Parathyroid adenoma (tissue), 2 donors: ENCODE data around the gene AJM1.

ENCODE experiments used
- H2AFZ ChIP-seq: fragments of 300-600 bp; sonication (generic); one replicate; pipeline ENCODE4 v1.7.0; 2017; ENCODE audit warnings: antibody characterized with exemption, mild to moderate bottlenecking
- H3K27ac ChIP-seq: fragments of 300-600 bp; sonication (generic); one replicate; pipeline ENCODE4 v1.7.0; 2017
- H3K27me3 ChIP-seq: fragments of 300-600 bp; sonication (generic); one replicate; pipeline ENCODE4 v1.7.0; 2017; ENCODE audit warnings: low read length; ENCODE audit not compliant: control insufficient read depth, insufficient read depth
- H3K36me3 ChIP-seq: fragments of 300-600 bp; sonication (generic); one replicate; pipeline ENCODE4 v1.7.0; 2017; ENCODE audit warnings: low read length; ENCODE audit not compliant: control insufficient read depth, insufficient read depth
- H3K4me1 ChIP-seq: fragments of 300-600 bp; sonication (generic); one replicate; pipeline ENCODE4 v1.7.0; 2017; ENCODE audit warnings: control low read depth
- H3K4me2 ChIP-seq: fragments of 300-600 bp; sonication (generic); one replicate; pipeline ENCODE4 v1.7.0; 2017; ENCODE audit warnings: low read length
- H3K4me3 ChIP-seq: fragments of 300-600 bp; sonication (generic); one replicate; pipeline ENCODE4 v1.7.0; 2017; ENCODE audit warnings: low read depth, low read length
- H3K79me2 ChIP-seq: fragments of 300-600 bp; sonication (generic); one replicate; pipeline ENCODE4 v1.7.0; 2017; ENCODE audit warnings: control low read depth
- H3K9ac ChIP-seq: fragments of 300-600 bp; sonication (generic); one replicate; pipeline ENCODE4 v1.7.0; 2017; ENCODE audit warnings: mild to moderate bottlenecking
- H3K9me3 ChIP-seq: fragments of 300-600 bp; sonication (generic); one replicate; pipeline ENCODE4 v1.7.0; 2017; ENCODE audit warnings: low read length; ENCODE audit not compliant: control insufficient read depth
- TF ChIP-seq, protein P1 (sequence below): fragments of 300-600 bp; sonication (generic); IDR thresholded peaks from one replicate; pipeline ENCODE4 v1.7.0; 2017; ENCODE audit warnings: antibody characterized with exemption, mild to moderate bottlenecking
- donor health status: primary hyperparathyroidism.

The AJM1 gene

DNA sequence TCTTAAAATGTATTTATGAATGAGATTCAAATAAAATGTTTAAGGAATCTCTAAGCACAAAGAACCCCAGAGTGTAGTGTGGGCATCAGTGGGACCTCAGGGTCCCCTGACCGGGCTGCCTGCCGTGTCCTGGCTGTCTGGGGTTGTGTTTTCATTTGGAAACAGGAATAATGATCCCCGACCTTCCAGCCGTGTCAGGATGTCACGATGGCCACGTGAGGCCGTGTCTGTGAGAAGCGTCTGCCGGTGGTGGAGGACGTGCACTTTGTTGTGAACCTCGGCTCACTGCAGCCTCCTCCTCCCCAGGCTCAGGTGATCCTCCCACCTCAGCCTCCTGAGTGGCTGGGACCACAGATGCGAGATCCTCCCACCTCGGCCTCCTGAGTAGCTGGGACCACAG lies 48.4 kb downstream of the AJM1 start:
- H3K36me3 ChIP-seq: no peaks in the 10 kb centered on the region
- H3K9me3 ChIP-seq: no peaks in the 10 kb centered on the region
- peaks cover 14% of the 10 kb centered on the region for H3K79me2 ChIP-seq
- H3K27ac ChIP-seq: no peak overlapping the region
- TF ChIP-seq, protein P1, sequence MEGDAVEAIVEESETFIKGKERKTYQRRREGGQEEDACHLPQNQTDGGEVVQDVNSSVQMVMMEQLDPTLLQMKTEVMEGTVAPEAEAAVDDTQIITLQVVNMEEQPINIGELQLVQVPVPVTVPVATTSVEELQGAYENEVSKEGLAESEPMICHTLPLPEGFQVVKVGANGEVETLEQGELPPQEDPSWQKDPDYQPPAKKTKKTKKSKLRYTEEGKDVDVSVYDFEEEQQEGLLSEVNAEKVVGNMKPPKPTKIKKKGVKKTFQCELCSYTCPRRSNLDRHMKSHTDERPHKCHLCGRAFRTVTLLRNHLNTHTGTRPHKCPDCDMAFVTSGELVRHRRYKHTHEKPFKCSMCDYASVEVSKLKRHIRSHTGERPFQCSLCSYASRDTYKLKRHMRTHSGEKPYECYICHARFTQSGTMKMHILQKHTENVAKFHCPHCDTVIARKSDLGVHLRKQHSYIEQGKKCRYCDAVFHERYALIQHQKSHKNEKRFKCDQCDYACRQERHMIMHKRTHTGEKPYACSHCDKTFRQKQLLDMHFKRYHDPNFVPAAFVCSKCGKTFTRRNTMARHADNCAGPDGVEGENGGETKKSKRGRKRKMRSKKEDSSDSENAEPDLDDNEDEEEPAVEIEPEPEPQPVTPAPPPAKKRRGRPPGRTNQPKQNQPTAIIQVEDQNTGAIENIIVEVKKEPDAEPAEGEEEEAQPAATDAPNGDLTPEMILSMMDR: no peak
- H3K4me2 ChIP-seq: no peak overlapping the region
- H3K4me3 ChIP-seq: no peak overlapping the region
- no peaks in the 10 kb centered on the region for H3K4me1 ChIP-seq
- H3K9ac ChIP-seq: no peak overlapping the region
- H3K27me3 ChIP-seq: no peaks in the 10 kb centered on the region
- no peak overlapping the region for H2AFZ ChIP-seq
